GM21423 (cell line): ENCODE data around the gene DRAP1.

ENCODE experiments used
- ATAC-seq: cut with Tn5 transposase; IDR thresholded peaks from one replicate; pipeline ENCODE4 v1.9.1; 2021; ENCODE audit warnings: mild to moderate bottlenecking, moderate library complexity; ENCODE audit not compliant: unreplicated experiment

Gene DRAP1

GRCh38 chr11:65903068-65903481 is 16.2 kb upstream of the DRAP1 start:
- no peak for ATAC-seq

- ATAC-seq = no peak
Measured at GRCh38 chr11:65903715-65904114, 15.5 kb upstream of the DRAP1 start.

- no peak for ATAC-seq
Measured at GRCh38 chr11:65906602-65907001, 12.6 kb upstream of the DRAP1 start.

GRCh38 chr11:65907878-65908277 is 11.3 kb upstream of the DRAP1 start:
- no peak for ATAC-seq

GRCh38 chr11:65911682-65912568 is 7.3 kb upstream of the DRAP1 start:
- ATAC-seq = no peak

- ATAC-seq = no peak
Measured at GRCh38 chr11:65912845-65913244, 6.4 kb upstream of the DRAP1 start.

- ATAC-seq = no peak
Measured at GRCh38 chr11:65915101-65915820, 4.0 kb upstream of the DRAP1 start.

GRCh38 chr11:65915821-65916251 is 3.4 kb upstream of the DRAP1 start:
- no peak for ATAC-seq

GRCh38 chr11:65916391-65916790 is 2.8 kb upstream of the DRAP1 start:
- no peak for ATAC-seq

- no peak for ATAC-seq
Measured at GRCh38 chr11:65917077-65917433, 2.2 kb upstream of the DRAP1 start.

- no peak for ATAC-seq
Measured at GRCh38 chr11:65917434-65918210, 1.6 kb upstream of the DRAP1 start.

- ATAC-seq = peak; percentile 52
Measured at GRCh38 chr11:65918211-65919140, 750 bp upstream of the DRAP1 start, which contains the start of gene C11orf68. Gene C11orf68 (minus strand): TSS chr11:65919062. CDS start chr11:65919031, 31 bp downstream.

GRCh38 chr11:65919573-65920371 is 546 bp downstream of the DRAP1 start:
- peak; percentile 40 for ATAC-seq

GRCh38 chr11:65920372-65920802 is 1.2 kb downstream of the DRAP1 start:
- ATAC-seq = no peak

- ATAC-seq = no peak
Measured at GRCh38 chr11:65921033-65921555, 1.9 kb downstream of the DRAP1 start.

GRCh38 chr11:65921876-65922275 is 2.6 kb downstream of the DRAP1 start:
- ATAC-seq = no peak

GRCh38 chr11:65922565-65922964 is 3.3 kb downstream of the DRAP1 start:
- no peak for ATAC-seq

- ATAC-seq = no peak
Measured at GRCh38 chr11:65925397-65925796, 6.2 kb downstream of the DRAP1 start.

- peak; percentile 83 for ATAC-seq
Measured at GRCh38 chr11:65927904-65928397, 8.7 kb downstream of the DRAP1 start.
